Measurements from ENCODE around the gene PCSK6. TPM values are rescaled to one million over a fixed set of nuclear protein-coding genes. Genes with fewer than 3 reads are reported as not detected.
"Not testable (repeated sequence)": the region's sequence is repeated elsewhere in the genome, so short reads cannot be mapped to it uniquely, and the experiment has no call there.

PCSK6 gene
- total and polyA plus RNA-seq, 7 experiments from 2014 or later = 0.12 to 3.0 (median 0.70) TPM; not detected in 1

GRCh38 chr15:101359365-101359947 lies 130.1 kb downstream of the PCSK6 start:
- Mint-ChIP-seq H3K4me1 (peaks cover 0 to 7% (median 0%) of the 10 kb centered on the region in 7 donors), H3K27me3 (peaks cover 0 to 18% (median 12%) of the 10 kb centered on the region in 5 donors), H3K4me3 (no peak overlapping the region), H3K9me3 (peaks cover 0 to 3% (median 0%) of the 10 kb centered on the region in 11 donors), H3K36me3 (peaks cover 0 to 8% (median 0%) of the 10 kb centered on the region in 5 donors), H3K27ac (no peak overlapping the region)
- ATAC-seq (no peak), DNase-seq (no peak)
- Histone ChIP-seq H3K27me3 (ENCODE audit: control insufficient read depth in 2 of 2, insufficient read depth in 2 of 2, low read length in 2 of 2) (no peaks in the 10 kb centered on the region), H3K36me3 (ENCODE audit: control insufficient read depth in 2 of 3, insufficient read depth in 3 of 3, low read length in 3 of 3) (no peaks in the 10 kb centered on the region), H3K4me3 (ENCODE audit: low read length) (no peak overlapping the region), H3K27ac (ENCODE audit: low read depth, low read length) (no peak overlapping the region), H3K4me1 (ENCODE audit: control insufficient read depth in 2 of 2, insufficient read depth in 2 of 2, low read length in 2 of 2) (no peaks in the 10 kb centered on the region), H3K9me3 (ENCODE audit: control insufficient read depth in 2 of 3, low read length in 3 of 3) (no peaks in the 10 kb centered on the region)
- ChIA-PET POLR2A (no interaction called here), CTCF (no interaction called here)
- intact Hi-C loops (cut with micrococcal nuclease) = no loop called here

- ATAC-seq (no peak), DNase-seq (no peak)
- Histone ChIP-seq H3K27ac (ENCODE audit: low read depth, low read length) (no peak overlapping the region), H3K36me3 (ENCODE audit: control insufficient read depth in 2 of 3, insufficient read depth in 3 of 3, low read length in 3 of 3) (no peaks in the 10 kb centered on the region), H3K27me3 (ENCODE audit: control insufficient read depth in 2 of 2, insufficient read depth in 2 of 2, low read length in 2 of 2) (no peaks in the 10 kb centered on the region), H3K4me1 (ENCODE audit: control insufficient read depth in 2 of 2, insufficient read depth in 2 of 2, low read length in 2 of 2) (no peaks in the 10 kb centered on the region), H3K4me3 (ENCODE audit: low read length) (no peak overlapping the region), H3K9me3 (ENCODE audit: control insufficient read depth in 2 of 3, low read length in 3 of 3) (no peaks in the 10 kb centered on the region)
- H3K4me3 Mint-ChIP-seq = no peak overlapping the region
- intact Hi-C loops (cut with micrococcal nuclease) = no loop called here
- peaks cover 0 to 7% (median 0%) of the 10 kb centered on the region in 7 donors for H3K4me1 Mint-ChIP-seq
- H3K36me3 Mint-ChIP-seq = peaks cover 0 to 5% (median 0%) of the 10 kb centered on the region in 5 donors
- H3K27ac Mint-ChIP-seq = no peak overlapping the region
- POLR2A ChIA-PET = no interaction called here
- peaks cover 0 to 2% (median 0%) of the 10 kb centered on the region in 11 donors for H3K9me3 Mint-ChIP-seq
- peaks cover 0 to 18% (median 11%) of the 10 kb centered on the region in 5 donors for H3K27me3 Mint-ChIP-seq
- CTCF ChIA-PET = no interaction called here
Measured at GRCh38 chr15:101358895-101359294, 130.6 kb downstream of the PCSK6 start.

GRCh38 chr15:101357885-101358284 lies 131.6 kb downstream of the PCSK6 start:
- H3K36me3 Mint-ChIP-seq = peaks cover 0 to 3% (median 0%) of the 10 kb centered on the region in 5 donors
- ATAC-seq (no peak), DNase-seq (no peak)
- H3K9me3 Mint-ChIP-seq = peaks cover 0 to 2% (median 0%) of the 10 kb centered on the region in 11 donors
- intact Hi-C loops (cut with micrococcal nuclease) = no loop called here
- H3K4me3 ChIP-seq (ENCODE audit: low read length) = no peak overlapping the region
- H3K27ac Mint-ChIP-seq = no peak overlapping the region
- H3K4me1 ChIP-seq (ENCODE audit: control insufficient read depth in 2 of 2, insufficient read depth in 2 of 2, low read length in 2 of 2) = no peaks in the 10 kb centered on the region
- no peaks in the 10 kb centered on the region for H3K27me3 ChIP-seq (ENCODE audit: control insufficient read depth in 2 of 2, insufficient read depth in 2 of 2, low read length in 2 of 2)
- peaks cover 3 to 15% (median 14%) of the 10 kb centered on the region in 5 donors for H3K27me3 Mint-ChIP-seq
- H3K36me3 ChIP-seq (ENCODE audit: control insufficient read depth in 2 of 3, insufficient read depth in 3 of 3, low read length in 3 of 3) = no peaks in the 10 kb centered on the region
- POLR2A ChIA-PET = no interaction called here
- H3K27ac ChIP-seq (ENCODE audit: low read depth, low read length) = no peak overlapping the region
- H3K4me1 Mint-ChIP-seq = peaks cover 0 to 7% (median 0%) of the 10 kb centered on the region in 7 donors
- CTCF ChIA-PET = no interaction called here
- H3K4me3 Mint-ChIP-seq = no peak overlapping the region
- no peaks in the 10 kb centered on the region for H3K9me3 ChIP-seq (ENCODE audit: control insufficient read depth in 2 of 3, low read length in 3 of 3)

- ATAC-seq (no peak), DNase-seq (no peak)
- intact Hi-C loops (cut with micrococcal nuclease) = no loop called here
- Histone ChIP-seq H3K27me3 (ENCODE audit: control insufficient read depth in 2 of 2, insufficient read depth in 2 of 2, low read length in 2 of 2) (no peaks in the 10 kb centered on the region), H3K4me1 (ENCODE audit: control insufficient read depth in 2 of 2, insufficient read depth in 2 of 2, low read length in 2 of 2) (no peaks in the 10 kb centered on the region), H3K36me3 (ENCODE audit: control insufficient read depth in 2 of 3, insufficient read depth in 3 of 3, low read length in 3 of 3) (no peaks in the 10 kb centered on the region), H3K4me3 (ENCODE audit: low read length) (no peak overlapping the region), H3K27ac (ENCODE audit: low read depth, low read length) (no peak overlapping the region), H3K9me3 (ENCODE audit: control insufficient read depth in 2 of 3, low read length in 3 of 3) (no peaks in the 10 kb centered on the region)
- Mint-ChIP-seq H3K4me1 (peaks cover 0 to 7% (median 0%) of the 10 kb centered on the region in 7 donors), H3K4me3 (no peak overlapping the region), H3K27ac (no peak overlapping the region), H3K36me3 (no peaks in the 10 kb centered on the region), H3K9me3 (peaks cover 0 to 2% (median 0%) of the 10 kb centered on the region in 11 donors), H3K27me3 (peaks cover 8 to 19% (median 13%) of the 10 kb centered on the region in 5 donors)
- CTCF ChIA-PET = no interaction called here
- POLR2A ChIA-PET = no interaction called here
Measured at GRCh38 chr15:101357333-101357732, 132.2 kb downstream of the PCSK6 start.

DNA sequence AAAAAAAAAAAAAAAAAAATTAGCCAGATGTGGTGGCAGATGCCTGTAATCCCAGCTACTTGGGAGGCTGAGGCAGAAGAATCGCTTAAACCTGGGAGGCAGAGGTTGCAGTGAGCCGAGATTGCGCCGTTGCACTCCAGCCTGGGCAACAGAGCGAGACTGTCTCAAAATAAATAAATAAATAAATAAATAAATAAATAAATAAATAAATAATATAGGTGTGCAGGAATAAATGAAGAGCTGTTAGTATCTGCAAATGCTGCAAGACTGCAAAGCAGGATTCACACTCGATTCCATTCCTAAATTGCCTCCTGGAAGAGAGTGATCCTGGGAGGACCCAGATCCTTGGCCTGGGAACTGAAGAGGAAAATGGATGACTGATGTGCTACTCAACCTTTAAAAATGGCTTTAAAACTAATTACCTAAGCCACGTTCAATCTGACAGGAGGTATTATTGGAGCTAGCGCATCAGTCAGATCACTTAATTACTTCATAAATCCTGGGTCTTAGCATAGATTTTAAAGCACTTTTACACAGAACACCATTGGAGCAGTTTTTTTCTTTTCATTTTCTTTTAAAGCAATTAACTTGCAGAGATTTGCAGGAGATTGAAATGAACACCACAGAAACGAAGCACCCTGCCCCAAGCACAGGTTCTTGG lies 132.9 kb downstream of the PCSK6 start:
- POLR2A ChIA-PET; H3K9me3 ChIP-seq (ENCODE audit: control insufficient read depth in 2 of 3, low read length in 3 of 3); H3K36me3 Mint-ChIP-seq; H3K4me3 Mint-ChIP-seq; H3K27me3 ChIP-seq (ENCODE audit: control insufficient read depth in 2 of 2, insufficient read depth in 2 of 2, low read length in 2 of 2); H3K4me3 ChIP-seq (ENCODE audit: low read length); CTCF ChIA-PET; H3K27ac Mint-ChIP-seq; intact Hi-C loops (cut with micrococcal nuclease); H3K36me3 ChIP-seq (ENCODE audit: control insufficient read depth in 2 of 3, insufficient read depth in 3 of 3, low read length in 3 of 3); DNase-seq; H3K4me1 ChIP-seq (ENCODE audit: control insufficient read depth in 2 of 2, insufficient read depth in 2 of 2, low read length in 2 of 2); ATAC-seq; H3K27ac ChIP-seq (ENCODE audit: low read depth, low read length); H3K9me3 Mint-ChIP-seq; H3K4me1 Mint-ChIP-seq: not testable (repeated sequence)
- peaks cover 8 to 21% (median 15%) of the 10 kb centered on the region in 5 donors for H3K27me3 Mint-ChIP-seq

DNA sequence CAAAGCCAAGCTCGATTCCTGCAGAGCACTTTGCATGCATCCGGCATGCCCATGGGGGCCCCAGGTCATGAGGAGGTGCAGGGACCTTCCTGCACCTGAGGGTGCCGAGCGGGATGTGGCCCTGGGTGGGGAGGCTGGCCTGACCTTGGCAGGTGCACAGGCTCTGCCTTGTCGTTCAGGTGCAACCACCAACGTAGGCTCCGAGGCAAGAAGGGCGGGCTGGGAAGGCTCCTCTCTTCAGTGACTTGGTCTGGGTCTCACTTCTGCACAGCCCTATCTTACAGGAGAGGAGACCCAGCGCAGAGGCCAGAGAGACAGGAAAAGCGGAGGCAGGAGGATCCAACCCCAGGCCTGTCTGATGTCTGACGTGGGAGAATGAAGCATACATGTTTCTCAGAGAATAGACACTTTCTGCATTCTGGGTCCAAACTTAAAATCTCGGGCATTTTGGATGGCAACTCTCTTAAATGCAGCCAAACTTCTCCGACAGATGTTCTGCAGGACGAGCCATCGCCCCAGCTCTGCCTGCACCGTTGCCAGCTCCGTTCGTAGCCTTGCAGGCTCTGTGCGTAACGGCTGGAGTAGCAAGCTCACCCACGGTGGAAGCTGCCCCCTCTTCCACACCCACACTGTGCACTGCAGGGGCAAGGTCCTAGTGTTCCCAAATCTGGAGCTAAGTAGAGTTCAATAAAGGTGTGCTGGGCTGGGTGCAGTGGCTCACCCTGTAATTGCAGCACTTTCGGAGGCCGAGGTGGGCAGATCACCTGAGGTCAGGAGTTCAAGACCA lies 133.6 kb downstream of the PCSK6 start:
- Mint-ChIP-seq H3K9me3 (no peaks in the 10 kb centered on the region), H3K36me3 (no peaks in the 10 kb centered on the region), H3K4me3 (no peak overlapping the region), H3K27me3 (peaks cover 8 to 25% (median 15%) of the 10 kb centered on the region in 5 donors), H3K27ac (no peak overlapping the region), H3K4me1 (peaks cover 0 to 1% (median 0%) of the 10 kb centered on the region in 7 donors)
- ATAC-seq (no peak), DNase-seq (no peak)
- Histone ChIP-seq H3K9me3 (ENCODE audit: control insufficient read depth in 2 of 3, low read length in 3 of 3) (no peaks in the 10 kb centered on the region), H3K27me3 (ENCODE audit: control insufficient read depth in 2 of 2, insufficient read depth in 2 of 2, low read length in 2 of 2) (no peaks in the 10 kb centered on the region), H3K4me1 (ENCODE audit: control insufficient read depth in 2 of 2, insufficient read depth in 2 of 2, low read length in 2 of 2) (no peaks in the 10 kb centered on the region), H3K27ac (ENCODE audit: low read depth, low read length) (no peak overlapping the region), H3K4me3 (ENCODE audit: low read length) (no peak overlapping the region), H3K36me3 (ENCODE audit: control insufficient read depth in 2 of 3, insufficient read depth in 3 of 3, low read length in 3 of 3) (no peaks in the 10 kb centered on the region)
- intact Hi-C loops (cut with micrococcal nuclease) = no loop called here
- ChIA-PET POLR2A (no interaction called here), CTCF (no interaction called here)

Data from naive thymus-derived CD4-positive, alpha-beta T cell (primary cell).